HepG2 (cell line): Measurements from ENCODE around the gene CARS2. TPM values are rescaled to one million over a fixed set of nuclear protein-coding genes. Genes with fewer than 3 reads are reported as not detected.

ENCODE experiments used
- CENPT ChIP-seq: sonication (generic); formaldehyde crosslinking; IDR thresholded peaks from 2 replicates; pipeline ENCODE4 v1.8.0; 2022; ENCODE audit warnings: low read depth, mild to moderate bottlenecking, moderate library complexity, missing genetic modification reagents
- DNMT3B ChIP-seq: conservative IDR thresholded peaks from 2 replicates; pipeline ENCODE4 v1.6.1; 2016; ENCODE audit warnings: missing biosample characterization, control low read depth
- FOXK1 ChIP-seq: sonication (generic); formaldehyde crosslinking; IDR thresholded peaks from 2 replicates; pipeline ENCODE4 v1.4.0; 2020; ENCODE audit warnings: low read depth, missing genetic modification reagents, borderline replicate concordance
- HNF4A ChIP-seq: sonication (generic); formaldehyde crosslinking; IDR thresholded peaks from 2 replicates; pipeline ENCODE4 v1.4.0; 2020; ENCODE audit warnings: missing genetic modification reagents
- MTF1 ChIP-seq: sonication (generic); formaldehyde crosslinking; IDR thresholded peaks from 2 replicates; pipeline ENCODE4 v1.5.0; 2020; ENCODE audit warnings: missing genetic modification reagents
- NFKB2 ChIP-seq: sonication (generic); formaldehyde crosslinking; IDR thresholded peaks from 2 replicates; pipeline ENCODE4 v1.4.0; 2020; ENCODE audit warnings: missing genetic modification reagents, borderline replicate concordance
- PAF1 ChIP-seq: IDR thresholded peaks from 2 replicates; pipeline ENCODE4 v1.6.1; 2016; ENCODE audit warnings: missing genetic modification reagents, missing compliant biosample characterization
- RAD51 ChIP-seq: fragments of 450-650 bp; IDR thresholded peaks from 2 replicates; pipeline ENCODE4 v1.6.1; 2016; ENCODE audit warnings: borderline replicate concordance
- TOPORS ChIP-seq: sonication (generic); formaldehyde crosslinking; IDR thresholded peaks from 2 replicates; pipeline ENCODE4 v1.8.0; 2023; ENCODE audit warnings: mild to moderate bottlenecking, missing genetic modification reagents
- YY1 ChIP-seq: IDR thresholded peaks from 2 replicates; pipeline ENCODE4 v1.6.1; 2011; ENCODE audit warnings: low read length, low read depth, moderate library complexity, mild to moderate bottlenecking; ENCODE audit not compliant: insufficient read depth, insufficient replicate concordance
- ZNF552 ChIP-seq: sonication (generic); formaldehyde crosslinking; IDR thresholded peaks from 2 replicates; pipeline ENCODE4 v1.9.0; 2022; ENCODE audit warnings: missing genetic modification reagents, mild to moderate bottlenecking, borderline replicate concordance
- ZNF615 ChIP-seq: sonication (generic); formaldehyde crosslinking; IDR thresholded peaks from 2 replicates; pipeline ENCODE4 v1.5.0; 2020; ENCODE audit warnings: mild to moderate bottlenecking, missing genetic modification reagents, borderline replicate concordance
- polyA plus RNA-seq, 8 experiments: library from polyadenylated mRNA; depleted of rRNA in 3 of 8; stranded (reverse) in 7 of 8; unstranded in 1 of 8; fragments of >200 nt; fragmentation: Illumina TruSeq in 4 of 8; extraction: Trizol in 4 of 8; gene quantifications; 2 replicates each; pipeline versions ENCODE4 v1.2.1 to v1.2.3, GENCODE V29; 2011 to 2016; ENCODE audit warnings: low read depth in 4 of 8, missing spikeins in 1 of 8, mixed read lengths in 1 of 8; ENCODE audit not compliant: insufficient read depth in 1 of 8
- total RNA-seq, 5 experiments: library from RNA; depleted of rRNA; stranded (reverse); fragments of >200 nt; fragmentation: Illumina TruSeq; extraction: Trizol; gene quantifications; 2 replicates each; pipeline ENCODE4 v1.2.3, GENCODE V29; 2016; ENCODE audit warnings: low read depth in 1 of 5
- TF ChIP-seq, protein P1 (sequence below): IDR thresholded peaks from 2 replicates; pipeline ENCODE4 v1.6.1; 2016; ENCODE audit warnings: low read depth, control low read depth
- TF ChIP-seq, protein P2 (sequence below): sonication (generic); formaldehyde crosslinking; IDR thresholded peaks from 2 replicates; pipeline ENCODE4 v1.4.0; 2020; ENCODE audit warnings: missing genetic modification reagents, borderline replicate concordance
- TF ChIP-seq, protein P3 (sequence below): sonication (generic); formaldehyde crosslinking; conservative IDR thresholded peaks from 2 replicates; pipeline ENCODE4 v1.4.0; 2020; ENCODE audit warnings: missing genetic modification reagents
- TF ChIP-seq, protein P4 (sequence below): sonication (generic); formaldehyde crosslinking; IDR thresholded peaks from 2 replicates; pipeline ENCODE4 v1.8.0; 2022; ENCODE audit warnings: mild to moderate bottlenecking, missing genetic modification reagents, borderline replicate concordance
- TF ChIP-seq, protein P5 (sequence below): sonication (generic); formaldehyde crosslinking; IDR thresholded peaks from 2 replicates; pipeline ENCODE4 v1.5.1; 2020; ENCODE audit warnings: missing genetic modification reagents, mild to moderate bottlenecking, borderline replicate concordance

CARS2 gene
- total and polyA plus RNA-seq, 2 of the 13 experiments (the other 11 are each of a cell fraction or from before 2014, with no cell fraction given): 41.1 to 59.3 TPM

- TF ChIP-seq, protein P1, sequence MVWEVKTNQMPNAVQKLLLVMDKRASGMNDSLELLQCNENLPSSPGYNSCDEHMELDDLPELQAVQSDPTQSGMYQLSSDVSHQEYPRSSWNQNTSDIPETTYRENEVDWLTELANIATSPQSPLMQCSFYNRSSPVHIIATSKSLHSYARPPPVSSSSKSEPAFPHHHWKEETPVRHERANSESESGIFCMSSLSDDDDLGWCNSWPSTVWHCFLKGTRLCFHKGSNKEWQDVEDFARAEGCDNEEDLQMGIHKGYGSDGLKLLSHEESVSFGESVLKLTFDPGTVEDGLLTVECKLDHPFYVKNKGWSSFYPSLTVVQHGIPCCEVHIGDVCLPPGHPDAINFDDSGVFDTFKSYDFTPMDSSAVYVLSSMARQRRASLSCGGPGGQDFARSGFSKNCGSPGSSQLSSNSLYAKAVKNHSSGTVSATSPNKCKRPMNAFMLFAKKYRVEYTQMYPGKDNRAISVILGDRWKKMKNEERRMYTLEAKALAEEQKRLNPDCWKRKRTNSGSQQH (CRISPR knock-in tag): no peak
- TF ChIP-seq, protein P2, sequence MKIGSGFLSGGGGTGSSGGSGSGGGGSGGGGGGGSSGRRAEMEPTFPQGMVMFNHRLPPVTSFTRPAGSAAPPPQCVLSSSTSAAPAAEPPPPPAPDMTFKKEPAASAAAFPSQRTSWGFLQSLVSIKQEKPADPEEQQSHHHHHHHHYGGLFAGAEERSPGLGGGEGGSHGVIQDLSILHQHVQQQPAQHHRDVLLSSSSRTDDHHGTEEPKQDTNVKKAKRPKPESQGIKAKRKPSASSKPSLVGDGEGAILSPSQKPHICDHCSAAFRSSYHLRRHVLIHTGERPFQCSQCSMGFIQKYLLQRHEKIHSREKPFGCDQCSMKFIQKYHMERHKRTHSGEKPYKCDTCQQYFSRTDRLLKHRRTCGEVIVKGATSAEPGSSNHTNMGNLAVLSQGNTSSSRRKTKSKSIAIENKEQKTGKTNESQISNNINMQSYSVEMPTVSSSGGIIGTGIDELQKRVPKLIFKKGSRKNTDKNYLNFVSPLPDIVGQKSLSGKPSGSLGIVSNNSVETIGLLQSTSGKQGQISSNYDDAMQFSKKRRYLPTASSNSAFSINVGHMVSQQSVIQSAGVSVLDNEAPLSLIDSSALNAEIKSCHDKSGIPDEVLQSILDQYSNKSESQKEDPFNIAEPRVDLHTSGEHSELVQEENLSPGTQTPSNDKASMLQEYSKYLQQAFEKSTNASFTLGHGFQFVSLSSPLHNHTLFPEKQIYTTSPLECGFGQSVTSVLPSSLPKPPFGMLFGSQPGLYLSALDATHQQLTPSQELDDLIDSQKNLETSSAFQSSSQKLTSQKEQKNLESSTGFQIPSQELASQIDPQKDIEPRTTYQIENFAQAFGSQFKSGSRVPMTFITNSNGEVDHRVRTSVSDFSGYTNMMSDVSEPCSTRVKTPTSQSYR (CRISPR knock-in tag): no peak
- no peak for TF ChIP-seq RAD51
- peak; percentile 38 for TF ChIP-seq YY1
- TF ChIP-seq CENPT: no peak
- peak; percentile 52; the same call in 1 of the 2 replicates for TF ChIP-seq FOXK1 (CRISPR knock-in tag)
- TF ChIP-seq TOPORS (CRISPR knock-in tag): peak; percentile 52; the same call in 1 of the 2 replicates
- TF ChIP-seq DNMT3B (CRISPR knock-in tag): no peak; the same call in 1 of the 2 replicates
- no peak for TF ChIP-seq ZNF615 (CRISPR knock-in tag)
- TF ChIP-seq HNF4A (CRISPR knock-in tag): peak; percentile 11; the same call in 1 of the 2 replicates
- TF ChIP-seq, protein P3, sequence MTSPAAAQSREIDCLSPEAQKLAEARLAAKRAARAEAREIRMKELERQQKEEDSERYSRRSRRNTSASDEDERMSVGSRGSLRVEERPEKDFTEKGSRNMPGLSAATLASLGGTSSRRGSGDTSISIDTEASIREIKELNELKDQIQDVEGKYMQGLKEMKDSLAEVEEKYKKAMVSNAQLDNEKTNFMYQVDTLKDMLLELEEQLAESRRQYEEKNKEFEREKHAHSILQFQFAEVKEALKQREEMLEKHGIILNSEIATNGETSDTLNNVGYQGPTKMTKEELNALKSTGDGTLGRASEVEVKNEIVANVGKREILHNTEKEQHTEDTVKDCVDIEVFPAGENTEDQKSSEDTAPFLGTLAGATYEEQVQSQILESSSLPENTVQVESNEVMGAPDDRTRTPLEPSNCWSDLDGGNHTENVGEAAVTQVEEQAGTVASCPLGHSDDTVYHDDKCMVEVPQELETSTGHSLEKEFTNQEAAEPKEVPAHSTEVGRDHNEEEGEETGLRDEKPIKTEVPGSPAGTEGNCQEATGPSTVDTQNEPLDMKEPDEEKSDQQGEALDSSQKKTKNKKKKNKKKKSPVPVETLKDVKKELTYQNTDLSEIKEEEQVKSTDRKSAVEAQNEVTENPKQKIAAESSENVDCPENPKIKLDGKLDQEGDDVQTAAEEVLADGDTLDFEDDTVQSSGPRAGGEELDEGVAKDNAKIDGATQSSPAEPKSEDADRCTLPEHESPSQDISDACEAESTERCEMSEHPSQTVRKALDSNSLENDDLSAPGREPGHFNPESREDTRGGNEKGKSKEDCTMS: no peak
- TF ChIP-seq, protein P4, sequence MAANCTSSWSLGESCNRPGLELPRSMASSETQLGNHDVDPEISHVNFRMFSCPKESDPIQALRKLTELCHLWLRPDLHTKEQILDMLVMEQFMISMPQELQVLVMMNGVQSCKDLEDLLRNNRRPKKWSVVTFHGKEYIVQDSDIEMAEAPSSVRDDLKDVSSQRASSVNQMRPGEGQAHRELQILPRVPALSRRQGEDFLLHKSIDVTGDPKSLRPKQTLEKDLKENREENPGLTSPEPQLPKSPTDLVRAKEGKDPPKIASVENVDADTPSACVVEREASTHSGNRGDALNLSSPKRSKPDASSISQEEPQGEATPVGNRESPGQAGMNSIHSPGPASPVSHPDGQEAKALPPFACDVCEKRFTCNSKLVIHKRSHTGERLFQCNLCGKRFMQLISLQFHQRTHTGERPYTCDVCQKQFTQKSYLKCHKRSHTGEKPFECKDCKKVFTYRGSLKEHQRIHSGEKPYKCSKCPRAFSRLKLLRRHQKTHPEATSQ: peak; percentile 9; the same call in 1 of the 2 replicates
- no peak for TF ChIP-seq MTF1
- TF ChIP-seq, protein P5, sequence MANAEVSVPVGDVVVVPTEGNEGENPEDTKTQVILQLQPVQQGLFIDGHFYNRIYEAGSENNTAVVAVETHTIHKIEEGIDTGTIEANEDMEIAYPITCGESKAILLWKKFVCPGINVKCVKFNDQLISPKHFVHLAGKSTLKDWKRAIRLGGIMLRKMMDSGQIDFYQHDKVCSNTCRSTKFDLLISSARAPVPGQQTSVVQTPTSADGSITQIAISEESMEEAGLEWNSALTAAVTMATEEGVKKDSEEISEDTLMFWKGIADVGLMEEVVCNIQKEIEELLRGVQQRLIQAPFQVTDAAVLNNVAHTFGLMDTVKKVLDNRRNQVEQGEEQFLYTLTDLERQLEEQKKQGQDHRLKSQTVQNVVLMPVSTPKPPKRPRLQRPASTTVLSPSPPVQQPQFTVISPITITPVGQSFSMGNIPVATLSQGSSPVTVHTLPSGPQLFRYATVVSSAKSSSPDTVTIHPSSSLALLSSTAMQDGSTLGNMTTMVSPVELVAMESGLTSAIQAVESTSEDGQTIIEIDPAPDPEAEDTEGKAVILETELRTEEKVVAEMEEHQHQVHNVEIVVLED (CRISPR knock-in tag): no peak; the same call in 1 of the 2 replicates
- no peak; the same call in 1 of the 2 replicates for TF ChIP-seq NFKB2
- TF ChIP-seq PAF1 (CRISPR knock-in tag): no peak
- 0 out of 2 replicates have a peak, but pooled peaks have one; percentile 29 for TF ChIP-seq ZNF552 (CRISPR knock-in tag)
Observed at GRCh38 chr13:110715395-110716246, 9.7 kb upstream of the CARS2 start (continued).
